ENCODE results near the gene VWA2.

GRCh38 chr10:114301951-114302710 lies 63.1 kb downstream of the VWA2 start:
- no peak for TF ChIP-seq CTCF (optimal IDR thresholded peaks at IDR 0.05 in 1 of 3, IDR thresholded peaks at IDR 0.05 in 1 of 3, conservative IDR thresholded peaks at IDR 0.05 in 1 of 3; ENCODE audit: extremely low read depth in 1 of 3, insufficient read depth in 2 of 3, low read length in 3 of 3)
- no peak for TF ChIP-seq EZH2 (IDR thresholded peaks at IDR 0.05; ENCODE audit: low read length)

Data from keratinocyte (primary cell).